Panc1 (cell line): ENCODE data around the gene ANKRA2. TPM values are rescaled to one million over a fixed set of nuclear protein-coding genes. Genes with fewer than 3 reads are reported as not detected.

Experiments used
- ATAC-seq: fragments of 200-7000 bp; cut with Tn5 transposase; 2 replicates; pipeline ENCODE4 v1.9.1; 2020; ENCODE audit warnings: mild to moderate bottlenecking, moderate library complexity
- BruUV-seq: library from RNA; stranded (reverse); fragments of 400-500 nt; replicated peaks from 2 replicates; lab custom pipeline; 2021; lab: Mats Ljungman, UMichigan
- CTCF ChIA-PET: fragments of 300-600 bp; sonication (Branson Sonifier 250); formaldehyde crosslinking; loops from one replicate; lab custom pipeline; 2022; ENCODE audit warnings: antibody characterized with exemption; lab: Charles Lee
- POLR2A ChIA-PET: fragments of 300-600 bp; sonication (Branson Sonifier 250); formaldehyde crosslinking; loops from one replicate; lab custom pipeline; 2022; ENCODE audit warnings: antibody characterized with exemption; lab: Charles Lee
- DNase-seq: peaks from one replicate; pipeline ENCODE4 v3.0.0-alpha.2; 2010; ENCODE audit warnings: low read depth, low spot score
- H3K27ac ChIP-seq: 2 replicates; pipeline ENCODE4 v1.5.1; 2011; ENCODE audit warnings: mild to moderate bottlenecking, low read length, inconsistent platforms
- H3K27me3 ChIP-seq: fragments of 200-500 bp; sonication (Bioruptor generic); 2 replicates; pipeline ENCODE4 v1.6.0; 2014; ENCODE audit warnings: low read length, inconsistent platforms; ENCODE audit not compliant: control insufficient read depth, insufficient read depth
- H3K36me3 ChIP-seq: fragments of 200-500 bp; sonication (Bioruptor generic); 2 replicates; pipeline ENCODE4 v1.5.1; 2014; ENCODE audit warnings: inconsistent platforms, mild to moderate bottlenecking, low read length, moderate library complexity; ENCODE audit not compliant: control insufficient read depth, insufficient read depth
- H3K4me1 ChIP-seq: 2 replicates; pipeline ENCODE4 v1.5.1; 2011; ENCODE audit warnings: inconsistent platforms, mild to moderate bottlenecking, low read length, moderate library complexity; ENCODE audit not compliant: control insufficient read depth, insufficient read depth
- H3K4me3 ChIP-seq, 2 experiments: 2 replicates each; pipeline ENCODE4 v1.5.1; 2011 to 2012; ENCODE audit warnings: low read depth in 2 of 2, low read length in 2 of 2, mild to moderate bottlenecking in 2 of 2, inconsistent platforms in 1 of 2, moderate library complexity in 1 of 2
- H3K9me3 ChIP-seq: fragments of 200-500 bp; sonication (Bioruptor generic); 2 replicates; pipeline ENCODE4 v1.5.1; 2014; ENCODE audit warnings: low read depth, mild to moderate bottlenecking, inconsistent platforms, low read length, moderate library complexity; ENCODE audit not compliant: control insufficient read depth, insufficient read depth
- CTCF ChIP-seq: fragments of 450-650 bp; IDR thresholded peaks from 2 replicates; pipeline ENCODE4 v1.5.1; 2017; ENCODE audit warnings: mild to moderate bottlenecking
- POLR2AphosphoS5 ChIP-seq: IDR thresholded peaks from 2 replicates; pipeline ENCODE4 v1.6.1; 2012; ENCODE audit warnings: mild to moderate bottlenecking, low read depth, low read length, moderate library complexity
- SIN3A ChIP-seq: IDR thresholded peaks from 2 replicates; pipeline ENCODE4 v1.6.1; 2012; ENCODE audit warnings: low read depth, mild to moderate bottlenecking, low read length, moderate library complexity, borderline replicate concordance; ENCODE audit not compliant: insufficient read depth
- TCF7L2 ChIP-seq: IDR thresholded peaks from 2 replicates; pipeline ENCODE4 v1.6.1; 2011; ENCODE audit warnings: mild to moderate bottlenecking, low read depth, low read length, inconsistent platforms
- in situ Hi-C: cut with HindIII; loops from 2 replicates; pipeline ENCODE4 v1.10.0; 2016; ENCODE audit warnings: low sequenced_read_pairs, low pct_unique_long_range_greater_than_20kb
- intact Hi-C: fragments of 100-400 bp; cut with micrococcal nuclease; formaldehyde crosslinking; loops from one replicate; pipeline ENCODE4 v1.10.0; 2022; ENCODE audit not compliant: unreplicated experiment
- total RNA-seq: library from RNA; stranded (reverse); gene quantifications from one replicate; pipeline ENCODE4 v1.2.1, GENCODE V29; 2021; ENCODE audit not compliant: unreplicated experiment
- TF ChIP-seq, protein P1 (sequence below), 2 experiments: IDR thresholded peaks; 2 replicates each; pipeline ENCODE4 v1.6.1; 2011 to 2012; ENCODE audit warnings: low read depth in 2 of 2, control low read depth in 1 of 2, low read length in 1 of 2, mild to moderate bottlenecking in 1 of 2, moderate library complexity in 1 of 2; ENCODE audit not compliant: insufficient read depth in 1 of 2

The ANKRA2 gene
- total RNA-seq, 1 experiment from 2014 or later: 6.7 TPM

- intact Hi-C loops (loop anchor here (10.0 kb wide), 1 partner anchor 1048 kb away; the partner anchor contains the start of gene ENC1), in situ Hi-C loops (no loop called here)
- no peaks in the 10 kb centered on the region for H3K4me1 ChIP-seq
- H3K27me3 ChIP-seq: no peaks in the 10 kb centered on the region
- no peak overlapping the region for H3K27ac ChIP-seq
- H3K9me3 ChIP-seq: peaks cover 8% of the 10 kb centered on the region; the same call in 1 of the 2 replicates
- H3K36me3 ChIP-seq: no peaks in the 10 kb centered on the region
- POLR2A ChIA-PET: no interaction called here
- no TSS peak for BruUV-seq
- no peak overlapping the region for H3K4me3 ChIP-seq
- CTCF ChIA-PET: no interaction called here
- DNase-seq (no peak), ATAC-seq (peak; percentile 86)
- TF ChIP-seq CTCF: peak; percentile 86
- TF ChIP-seq SIN3A: no peak
Measured at GRCh38 chr5:73596705-73597328, 31.4 kb upstream of the ANKRA2 start.

GRCh38 chr5:73592551-73592950, 27.1 kb upstream of the ANKRA2 start:
- POLR2A ChIA-PET: no interaction called here
- H3K27ac ChIP-seq: no peak overlapping the region
- in situ Hi-C loops: no loop called here

More at GRCh38 chr5:73592551-73592950, 27.1 kb upstream of the ANKRA2 start:
- no peaks in the 10 kb centered on the region for H3K4me1 ChIP-seq
- no peaks in the 10 kb centered on the region for H3K27me3 ChIP-seq
- no peaks in the 10 kb centered on the region for H3K9me3 ChIP-seq
- no peak for TF ChIP-seq SIN3A
- TF ChIP-seq TCF7L2: no peak
- TF ChIP-seq CTCF: no peak
- TF ChIP-seq, protein P1, sequence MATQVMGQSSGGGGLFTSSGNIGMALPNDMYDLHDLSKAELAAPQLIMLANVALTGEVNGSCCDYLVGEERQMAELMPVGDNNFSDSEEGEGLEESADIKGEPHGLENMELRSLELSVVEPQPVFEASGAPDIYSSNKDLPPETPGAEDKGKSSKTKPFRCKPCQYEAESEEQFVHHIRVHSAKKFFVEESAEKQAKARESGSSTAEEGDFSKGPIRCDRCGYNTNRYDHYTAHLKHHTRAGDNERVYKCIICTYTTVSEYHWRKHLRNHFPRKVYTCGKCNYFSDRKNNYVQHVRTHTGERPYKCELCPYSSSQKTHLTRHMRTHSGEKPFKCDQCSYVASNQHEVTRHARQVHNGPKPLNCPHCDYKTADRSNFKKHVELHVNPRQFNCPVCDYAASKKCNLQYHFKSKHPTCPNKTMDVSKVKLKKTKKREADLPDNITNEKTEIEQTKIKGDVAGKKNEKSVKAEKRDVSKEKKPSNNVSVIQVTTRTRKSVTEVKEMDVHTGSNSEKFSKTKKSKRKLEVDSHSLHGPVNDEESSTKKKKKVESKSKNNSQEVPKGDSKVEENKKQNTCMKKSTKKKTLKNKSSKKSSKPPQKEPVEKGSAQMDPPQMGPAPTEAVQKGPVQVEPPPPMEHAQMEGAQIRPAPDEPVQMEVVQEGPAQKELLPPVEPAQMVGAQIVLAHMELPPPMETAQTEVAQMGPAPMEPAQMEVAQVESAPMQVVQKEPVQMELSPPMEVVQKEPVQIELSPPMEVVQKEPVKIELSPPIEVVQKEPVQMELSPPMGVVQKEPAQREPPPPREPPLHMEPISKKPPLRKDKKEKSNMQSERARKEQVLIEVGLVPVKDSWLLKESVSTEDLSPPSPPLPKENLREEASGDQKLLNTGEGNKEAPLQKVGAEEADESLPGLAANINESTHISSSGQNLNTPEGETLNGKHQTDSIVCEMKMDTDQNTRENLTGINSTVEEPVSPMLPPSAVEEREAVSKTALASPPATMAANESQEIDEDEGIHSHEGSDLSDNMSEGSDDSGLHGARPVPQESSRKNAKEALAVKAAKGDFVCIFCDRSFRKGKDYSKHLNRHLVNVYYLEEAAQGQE (IDR thresholded peaks at IDR 0.05; ENCODE audit: insufficient read depth in 1 of 2, low read depth in 2 of 2, low read length in 1 of 2): no peak
- TF ChIP-seq POLR2AphosphoS5: no peak
- intact Hi-C loops: loop anchor here (5.0 to 10.0 kb wide), 2 partner anchors 100 to 1052 kb away; partner anchors contain the start of gene ENC1
- H3K4me3 ChIP-seq: no peak overlapping the region
- no peak for ATAC-seq
- no peaks in the 10 kb centered on the region for H3K36me3 ChIP-seq
- DNase-seq: no peak
- CTCF ChIA-PET: interaction anchor here (0.7 to 2.3 kb wide), 2 partner anchors 34 to 200 kb away, joined by 3 to 25 read pairs; no protein-coding TSS in a partner anchor
- no TSS peak for BruUV-seq
